Measurements from ENCODE around the gene PCGF2.

Gene PCGF2

GRCh38 chr17:38693700-38694329 is 54.3 kb downstream of the PCGF2 start (continued):
- no peak for TF ChIP-seq INSM2 (tag by site-specific recombination; IDR thresholded peaks at IDR 0.05)

- Histone ChIP-seq H3K4me3 (ENCODE audit: low read depth, low read length) (no peak overlapping the region), H3K27ac (ENCODE audit: extremely low read depth, low read depth, low read length) (no peak overlapping the region), H3K9me3 (ENCODE audit: control insufficient read depth, insufficient read depth, low read depth, low read length) (no peaks in the 10 kb centered on the region), H3K4me1 (ENCODE audit: control insufficient read depth, insufficient read depth, low read length) (no peaks in the 10 kb centered on the region), H3K36me3 (ENCODE audit: control insufficient read depth in 2 of 2, insufficient read depth in 1 of 2, low read length in 2 of 2) (no peaks in the 10 kb centered on the region)
- TF ChIP-seq ZNF837 (tag by site-specific recombination; IDR thresholded peaks at IDR 0.05): no peak
- TF ChIP-seq ZNF266 (tag by site-specific recombination; IDR thresholded peaks at IDR 0.05; ENCODE audit: low read depth): no peak
- no peak for TF ChIP-seq ZNF214 (tag by site-specific recombination; IDR thresholded peaks at IDR 0.05; ENCODE audit: borderline replicate concordance)
- no peak for TF ChIP-seq ZNF423 (tag by site-specific recombination; IDR thresholded peaks at IDR 0.05)
- no peak for TF ChIP-seq SCRT1 (tag by site-specific recombination; IDR thresholded peaks at IDR 0.05; ENCODE audit: borderline replicate concordance)
- TF ChIP-seq ZBTB44 (tag by site-specific recombination; IDR thresholded peaks at IDR 0.05): no peak
- TF ChIP-seq ZNF121 (tag by site-specific recombination; IDR thresholded peaks at IDR 0.05): no peak
- CTCF ChIA-PET: interaction anchor here (0.5 to 2.4 kb wide), 4 partner anchors 15 to 544 kb away, joined by 3 to 11 read pairs (median 4); no protein-coding TSS in a partner anchor
- POLR2A ChIA-PET: interaction anchor here (1.1 to 1.5 kb wide), 3 partner anchors 11 to 60 kb away, joined by 3 to 8 read pairs (median 5); partner anchors contain the start of gene EPOP
Observed at GRCh38 chr17:38691154-38691553, 57.0 kb downstream of the PCGF2 start.

- H3K4me1 ChIP-seq (ENCODE audit: control insufficient read depth, insufficient read depth, low read length): no peaks in the 10 kb centered on the region
- CTCF ChIA-PET: interaction anchor here (0.5 to 2.4 kb wide), 6 partner anchors 9 to 1285 kb away, joined by 3 to 11 read pairs (median 5); no protein-coding TSS in a partner anchor
- H3K27ac ChIP-seq (ENCODE audit: extremely low read depth, low read depth, low read length): no peak overlapping the region
- no peak overlapping the region for H3K4me3 ChIP-seq (ENCODE audit: low read depth, low read length)
- POLR2A ChIA-PET: interaction anchor here (0.5 to 1.5 kb wide), 3 partner anchors 12 to 61 kb away, joined by 5 to 8 read pairs (median 5); no protein-coding TSS in a partner anchor
- H3K9me3 ChIP-seq (ENCODE audit: control insufficient read depth, insufficient read depth, low read depth, low read length): no peaks in the 10 kb centered on the region
- no peaks in the 10 kb centered on the region for H3K36me3 ChIP-seq (ENCODE audit: control insufficient read depth in 2 of 2, insufficient read depth in 1 of 2, low read length in 2 of 2)
- TF ChIP-seq ZNF18 (tag by site-specific recombination; IDR thresholded peaks at IDR 0.05) (0 out of 2 replicates have a peak, but pooled peaks have one; percentile 24), ZNF214 (tag by site-specific recombination; IDR thresholded peaks at IDR 0.05; ENCODE audit: borderline replicate concordance) (no peak)
Observed at GRCh38 chr17:38690386-38690785, 57.8 kb downstream of the PCGF2 start.

GRCh38 chr17:38687286-38687685 is 60.9 kb downstream of the PCGF2 start:
- Histone ChIP-seq H3K9me3 (ENCODE audit: control insufficient read depth, insufficient read depth, low read depth, low read length) (no peaks in the 10 kb centered on the region), H3K36me3 (ENCODE audit: control insufficient read depth in 2 of 2, insufficient read depth in 1 of 2, low read length in 2 of 2) (no peaks in the 10 kb centered on the region), H3K4me1 (ENCODE audit: control insufficient read depth, insufficient read depth, low read length) (no peaks in the 10 kb centered on the region), H3K27ac (ENCODE audit: extremely low read depth, low read depth, low read length) (no peak overlapping the region), H3K4me3 (ENCODE audit: low read depth, low read length) (no peak overlapping the region)
- CTCF ChIA-PET: interaction anchor here (1.4 to 4.1 kb wide), 5 partner anchors 11 to 89 kb away, joined by 3 to 22 read pairs (median 6); partner anchors contain the start of gene EPOP
- TF ChIP-seq ZNF510 (tag by site-specific recombination; IDR thresholded peaks at IDR 0.05; ENCODE audit: insufficient replicate concordance): no peak
- no peak for TF ChIP-seq ZNF501 (tag by site-specific recombination; IDR thresholded peaks at IDR 0.05)
- no peak for TF ChIP-seq ZBTB7A (tag by site-specific recombination; IDR thresholded peaks at IDR 0.05; ENCODE audit: low read depth)
- no peak for TF ChIP-seq PBX3 (CRISPR knock-in tag; IDR thresholded peaks at IDR 0.05)
- TF ChIP-seq SALL2 (tag by site-specific recombination; IDR thresholded peaks at IDR 0.05; ENCODE audit: borderline replicate concordance): no peak
- no peak for TF ChIP-seq ZNF121 (tag by site-specific recombination; IDR thresholded peaks at IDR 0.05)
- no peak for TF ChIP-seq ZNF707 (tag by site-specific recombination; IDR thresholded peaks at IDR 0.05)
- no peak for TF ChIP-seq ZNF664 (tag by site-specific recombination; IDR thresholded peaks at IDR 0.05)
- TF ChIP-seq ZNF596 (tag by site-specific recombination; IDR thresholded peaks at IDR 0.05): no peak
- TF ChIP-seq ZNF112 (tag by site-specific recombination; IDR thresholded peaks at IDR 0.05): no peak
- no peak for TF ChIP-seq ZNF560 (tag by site-specific recombination; IDR thresholded peaks at IDR 0.05; ENCODE audit: borderline replicate concordance)
- TF ChIP-seq ZNF133 (tag by site-specific recombination; IDR thresholded peaks at IDR 0.05): no peak
- POLR2A ChIA-PET: interaction anchor here (0.7 to 1.4 kb wide), 3 partner anchors 10 to 48 kb away, joined by 3 to 5 read pairs (median 3); partner anchors contain the start of gene EPOP
